PC-3 (cell line): ENCODE measurements around the gene AKNA. TPM values are rescaled to one million over a fixed set of nuclear protein-coding genes. Genes with fewer than 3 reads are reported as not detected.
A peak's percentile ranks its signal among the peaks of the same experiment; 100 is the strongest.

ENCODE experiments used
- ATAC-seq: fragments of 200-7000 bp; cut with Tn5 transposase; 2 replicates; pipeline ENCODE4 v1.9.1; 2020; ENCODE audit warnings: mild to moderate bottlenecking, moderate library complexity
- BruUV-seq: library from RNA; stranded (reverse); fragments of 400-500 nt; replicated peaks from 2 replicates; lab custom pipeline; 2021; lab: Mats Ljungman, UMichigan
- CTCF ChIA-PET: fragments of 300-600 bp; sonication (Branson Sonifier 250); formaldehyde crosslinking; loops from one replicate; lab custom pipeline; 2022; ENCODE audit warnings: antibody characterized with exemption; lab: Charles Lee
- POLR2A ChIA-PET: fragments of 300-600 bp; sonication (Branson Sonifier 250); formaldehyde crosslinking; loops from one replicate; lab custom pipeline; 2022; ENCODE audit warnings: antibody characterized with exemption; ENCODE audit not compliant: unreplicated experiment; lab: Charles Lee
- DNase-seq: peaks from one replicate; pipeline ENCODE4 v3.0.0-alpha.2; 2015
- H2AFZ ChIP-seq: fragments of 300-600 bp; sonication (generic); 2 replicates; pipeline ENCODE4 v1.6.0; 2016; ENCODE audit warnings: antibody characterized with exemption, low read length
- H3F3A ChIP-seq: fragments of 300-600 bp; sonication (generic); one replicate; pipeline ENCODE4 v1.6.0; 2017; ENCODE audit warnings: antibody characterized with exemption, low read length, control low read depth, mild to moderate bottlenecking; ENCODE audit not compliant: unreplicated experiment
- H3K27ac ChIP-seq: fragments of 300-600 bp; sonication (generic); 2 replicates; pipeline ENCODE4 v1.5.1; 2016; ENCODE audit warnings: mild to moderate bottlenecking, low read length
- H3K27me3 ChIP-seq: fragments of 300-600 bp; sonication (generic); 2 replicates; pipeline ENCODE4 v1.6.1; 2016; ENCODE audit warnings: low read length, mixed read lengths
- H3K36me3 ChIP-seq: fragments of 300-600 bp; sonication (generic); 2 replicates; pipeline ENCODE4 v1.6.1; 2016; ENCODE audit warnings: low read depth, mixed run types, low read length, mixed read lengths
- H3K4me1 ChIP-seq: fragments of 300-600 bp; sonication (generic); 2 replicates; pipeline ENCODE4 v1.5.1; 2016; ENCODE audit warnings: low read length; ENCODE audit not compliant: insufficient read depth
- H3K4me2 ChIP-seq: fragments of 300-600 bp; sonication (generic); 2 replicates; pipeline ENCODE4 v1.6.0; 2016; ENCODE audit warnings: low read length
- H3K4me3 ChIP-seq: fragments of 300-600 bp; sonication (generic); 2 replicates; pipeline ENCODE4 v1.5.1; 2016; ENCODE audit warnings: mild to moderate bottlenecking, low read length, mixed read lengths
- H3K79me2 ChIP-seq: fragments of 300-600 bp; sonication (generic); 2 replicates; pipeline ENCODE4 v1.6.1; 2017; ENCODE audit warnings: low read length, mixed read lengths
- H3K9ac ChIP-seq: fragments of 300-600 bp; sonication (generic); 2 replicates; pipeline ENCODE4 v1.6.0; 2016; ENCODE audit warnings: mild to moderate bottlenecking, low read length
- H3K9me2 ChIP-seq: fragments of 300-600 bp; sonication (generic); replicated peaks from 2 replicates; pipeline ENCODE4 v1.6.1; 2016; ENCODE audit warnings: mixed run types, low read length, mixed read lengths
- H3K9me3 ChIP-seq: fragments of 300-600 bp; sonication (generic); 2 replicates; pipeline ENCODE4 v1.6.1; 2016; ENCODE audit warnings: low read length, mixed read lengths
- H4K20me1 ChIP-seq: fragments of 300-600 bp; sonication (generic); 2 replicates; pipeline ENCODE4 v1.6.1; 2016; ENCODE audit warnings: low read length, mixed read lengths
- CTCF ChIP-seq: fragments of 300-600 bp; sonication (generic); conservative IDR thresholded peaks from 2 replicates; pipeline ENCODE4 v1.5.1; 2017; ENCODE audit warnings: antibody characterized with exemption, low read depth, mild to moderate bottlenecking, low read length
- EZH2 ChIP-seq: fragments of 300-600 bp; sonication (generic); IDR thresholded peaks from one replicate; pipeline ENCODE4 v1.6.1; 2017; ENCODE audit warnings: antibody characterized with exemption, mild to moderate bottlenecking, low read length; ENCODE audit not compliant: unreplicated experiment
- EZH2phosphoT487 ChIP-seq: fragments of 300-600 bp; sonication (generic); IDR thresholded peaks from 2 replicates; pipeline ENCODE4 v1.6.1; 2018; ENCODE audit warnings: mild to moderate bottlenecking, antibody characterized with exemption, low read length, borderline replicate concordance
- intact Hi-C: fragments of 100-400 bp; cut with micrococcal nuclease; formaldehyde crosslinking; loops from 2 replicates; pipeline ENCODE4 v1.9.0; 2023
- total RNA-seq: library from RNA; depleted of rRNA; stranded (reverse); fragments of >200 nt; gene quantifications from 2 replicates; pipeline ENCODE4 v1.2.3, GENCODE V29; 2014

The AKNA gene
- total RNA-seq, 1 experiment from 2014 or later, result 9.1 TPM

GRCh38 chr9:114364134-114365041 is 23.4 kb downstream of the AKNA start:
- H3K9ac ChIP-seq, result peak overlapping the region; percentile 72
- H3K36me3 ChIP-seq, result no peaks in the 10 kb centered on the region
- no peak for TF ChIP-seq EZH2phosphoT487
- TF ChIP-seq CTCF, result no peak
- TF ChIP-seq EZH2, result no peak
- no peaks in the 10 kb centered on the region for H3K9me3 ChIP-seq
- POLR2A ChIA-PET, result no interaction called here
- peak overlapping the region; percentile 98 for H3K27ac ChIP-seq
- H3K4me2 ChIP-seq, result peak overlapping the region; percentile 67
- no peaks in the 10 kb centered on the region for H3K27me3 ChIP-seq
- CTCF ChIA-PET, result no interaction called here
- ATAC-seq (no peak), DNase-seq (peak; percentile 78)
- no TSS peak for BruUV-seq
- H2AFZ ChIP-seq, result no peak overlapping the region
- intact Hi-C loops, result no loop called here
- H4K20me1 ChIP-seq, result no peaks in the 10 kb centered on the region
- no peak overlapping the region for H3K4me3 ChIP-seq
- no peaks in the 10 kb centered on the region for H3F3A ChIP-seq
- no peaks in the 10 kb centered on the region for H3K9me2 ChIP-seq
- H3K4me1 ChIP-seq, result peaks cover 41% of the 10 kb centered on the region
- H3K79me2 ChIP-seq, result no peaks in the 10 kb centered on the region

- Histone ChIP-seq H3F3A (no peaks in the 10 kb centered on the region), H3K27ac (peak overlapping the region; percentile 98), H3K27me3 (no peaks in the 10 kb centered on the region), H3K4me2 (peak overlapping the region; percentile 67; the same call in 1 of the 2 replicates), H3K9me2 (no peaks in the 10 kb centered on the region), H3K4me1 (peaks cover 41% of the 10 kb centered on the region), H3K36me3 (no peaks in the 10 kb centered on the region), H3K79me2 (no peaks in the 10 kb centered on the region), H2AFZ (no peak overlapping the region), H4K20me1 (no peaks in the 10 kb centered on the region), H3K4me3 (no peak overlapping the region), H3K9ac (peak overlapping the region; percentile 35; the same call in 1 of the 2 replicates), H3K9me3 (no peaks in the 10 kb centered on the region)
- BruUV-seq, result no TSS peak
- intact Hi-C loops, result no loop called here
- TF ChIP-seq EZH2 (no peak), EZH2phosphoT487 (no peak), CTCF (no peak)
- DNase-seq, result no peak
- no peak for ATAC-seq
- POLR2A ChIA-PET, result no interaction called here
- CTCF ChIA-PET, result no interaction called here
Measured at GRCh38 chr9:114363424-114363823, 24.4 kb downstream of the AKNA start.

GRCh38 chr9:114362394-114362793 is 25.4 kb downstream of the AKNA start:
- ATAC-seq (no peak), DNase-seq (no peak)
- ChIA-PET CTCF (no interaction called here), POLR2A (no interaction called here)
- H3K27me3 ChIP-seq, result no peaks in the 10 kb centered on the region
- BruUV-seq, result no TSS peak
- H3F3A ChIP-seq, result no peaks in the 10 kb centered on the region
- no peak overlapping the region for H3K4me3 ChIP-seq
- peaks cover 38% of the 10 kb centered on the region for H3K4me1 ChIP-seq
- intact Hi-C loops, result no loop called here
- H2AFZ ChIP-seq, result no peak overlapping the region
- no peaks in the 10 kb centered on the region for H3K9me3 ChIP-seq
- H4K20me1 ChIP-seq, result no peaks in the 10 kb centered on the region
- no peak overlapping the region for H3K4me2 ChIP-seq
- H3K36me3 ChIP-seq, result no peaks in the 10 kb centered on the region
- no peaks in the 10 kb centered on the region for H3K9me2 ChIP-seq
- no peak overlapping the region for H3K27ac ChIP-seq
- H3K9ac ChIP-seq, result no peak overlapping the region
- TF ChIP-seq CTCF (no peak), EZH2phosphoT487 (no peak), EZH2 (no peak)
- H3K79me2 ChIP-seq, result no peaks in the 10 kb centered on the region
